HT-29 (cell line): ENCODE data around the gene BLMH. TPM values are rescaled to one million over a fixed set of nuclear protein-coding genes. Genes with fewer than 3 reads are reported as not detected.

Source experiments
- DNase-seq: peaks from one replicate; pipeline ENCODE4 v3.0.0-alpha.2; 2015; ENCODE audit warnings: low spot score
- total RNA-seq: library from RNA; depleted of rRNA; stranded (reverse); fragments of >200 nt; shearing (Covaris generic); gene quantifications from 2 replicates; pipeline ENCODE4 v1.2.3, GENCODE V29; 2014

BLMH gene
- total RNA-seq, 1 experiment from 2014 or later: 1.8 TPM

GRCh38 chr17:30229012-30229411, 62.7 kb downstream of the BLMH start:
- DNase-seq: no peak

- DNase-seq: no peak
Measured at GRCh38 chr17:30228011-30228410, 63.7 kb downstream of the BLMH start.

GRCh38 chr17:30226878-30227277, 64.9 kb downstream of the BLMH start:
- DNase-seq: no peak

- no peak for DNase-seq
Measured at GRCh38 chr17:30225919-30226553, 65.7 kb downstream of the BLMH start.

GRCh38 chr17:30225112-30225511, 66.6 kb downstream of the BLMH start:
- DNase-seq: no peak

- DNase-seq: no peak
Measured at GRCh38 chr17:30224419-30224960, 67.3 kb downstream of the BLMH start.

GRCh38 chr17:30222721-30223175, 69.0 kb downstream of the BLMH start:
- no peak for DNase-seq

- no peak for DNase-seq
Measured at GRCh38 chr17:30222251-30222650, 69.5 kb downstream of the BLMH start.

GRCh38 chr17:30221346-30221745, 70.4 kb downstream of the BLMH start:
- no peak for DNase-seq

- DNase-seq: no peak
Measured at GRCh38 chr17:30220414-30220813, 71.3 kb downstream of the BLMH start.

- no peak for DNase-seq
Measured at GRCh38 chr17:30219833-30220232, 71.9 kb downstream of the BLMH start.

GRCh38 chr17:30219315-30219714, 72.4 kb downstream of the BLMH start:
- DNase-seq: no peak

GRCh38 chr17:30218799-30219198, 72.9 kb downstream of the BLMH start:
- no peak for DNase-seq

- DNase-seq: no peak
Measured at GRCh38 chr17:30217746-30218245, 73.9 kb downstream of the BLMH start.

GRCh38 chr17:30217054-30217453, 74.7 kb downstream of the BLMH start:
- DNase-seq: no peak

- DNase-seq: no peak
Measured at GRCh38 chr17:30212750-30213149, 79.0 kb downstream of the BLMH start.

- no peak for DNase-seq
Measured at GRCh38 chr17:30211371-30211770, 80.4 kb downstream of the BLMH start.

- DNase-seq: no peak
Measured at GRCh38 chr17:30210901-30211300, 80.8 kb downstream of the BLMH start.

- no peak for DNase-seq
Measured at GRCh38 chr17:30210366-30210765, 81.4 kb downstream of the BLMH start.

- no peak for DNase-seq
Measured at GRCh38 chr17:30209930-30210329, 81.8 kb downstream of the BLMH start.

- DNase-seq: no peak
Measured at GRCh38 chr17:30208214-30208613, 83.5 kb downstream of the BLMH start.

GRCh38 chr17:30207655-30208054, 84.1 kb downstream of the BLMH start:
- no peak for DNase-seq

- DNase-seq: no peak
Measured at GRCh38 chr17:30203471-30203981, 88.2 kb downstream of the BLMH start.
